ENCODE results near the gene RPL31. TPM values are rescaled to one million over a fixed set of nuclear protein-coding genes. Genes with fewer than 3 reads are reported as not detected.

Gene RPL31
- total and polyA plus RNA-seq, 9 of the 15 experiments (the other 6 are each of a cell fraction or from before 2014, with no cell fraction given), result 1,176 to 6,037 (median 2,997) TPM

- H3K9me3 ChIP-seq (replicated peaks; ENCODE audit: control insufficient read depth, insufficient read depth, low read depth, low read length), result no peaks in the 10 kb centered on the region
- no peak overlapping the region for H3K4me3 ChIP-seq
- intact Hi-C loops (cut with micrococcal nuclease), result no loop called here
- no peak overlapping the region for H3K4me2 ChIP-seq (ENCODE audit: insufficient read depth, low read length)
- no peak for ATAC-seq
- H3K79me2 ChIP-seq (ENCODE audit: control insufficient read depth, insufficient read depth, low read length), result no peaks in the 10 kb centered on the region
- ChIA-PET POLR2A (no interaction called here), CTCF (ENCODE audit: low intra/inter-chr PET ratio) (no interaction called here)
- H3K9me1 ChIP-seq (ENCODE audit: control insufficient read depth, insufficient read depth, low read length), result peaks cover 5% of the 10 kb centered on the region
- peaks cover 66 to 82% of the 10 kb centered on the region in 2 experiments for H3K27me3 ChIP-seq (ENCODE audit: control insufficient read depth in 2 of 2, insufficient read depth in 2 of 2, low read length in 2 of 2)
- H3K27ac ChIP-seq (ENCODE audit: extremely low read depth, low read depth, low read length), result no peak overlapping the region
- peaks cover 0 to 3% of the 10 kb centered on the region in 2 experiments; a peak in 1 of 5 replicates for H3K4me1 ChIP-seq (replicated peaks in 1 of 2; ENCODE audit: control insufficient read depth in 2 of 2, insufficient read depth in 2 of 2, low read length in 2 of 2)
- H3K36me3 ChIP-seq (ENCODE audit: control insufficient read depth, insufficient read depth, low read length), result no peaks in the 10 kb centered on the region
- no peak for FAIRE-seq
- H2AFZ ChIP-seq (ENCODE audit: low read depth, low read length), result no peak overlapping the region
- no peak overlapping the region for H3K9ac ChIP-seq (ENCODE audit: insufficient read depth in 1 of 2, low read depth in 2 of 2, low read length in 2 of 2)
- no peak for TF ChIP-seq TAF9B (IDR thresholded peaks at IDR 0.05; ENCODE audit: partially characterized antibody)
- TF ChIP-seq ZNF609 (CRISPR knock-in tag; IDR thresholded peaks at IDR 0.05; ENCODE audit: borderline replicate concordance), result no peak
- TF ChIP-seq FUS (optimal IDR thresholded peaks at IDR 0.05; ENCODE audit: low read depth, low read length), result no peak
- TF ChIP-seq TAF7 (tag; IDR thresholded peaks at IDR 0.05), result no peak
- no peak for TF ChIP-seq ZNF77 (CRISPR knock-in tag; IDR thresholded peaks at IDR 0.05)
- no peak for TF ChIP-seq TSC22D4 (tag; IDR thresholded peaks at IDR 0.05)
- no peak for TF ChIP-seq ZNF232 (CRISPR knock-in tag; IDR thresholded peaks at IDR 0.05)
- no peak for TF ChIP-seq FOXP4 (CRISPR knock-in tag; IDR thresholded peaks at IDR 0.05; ENCODE audit: borderline replicate concordance)
- TF ChIP-seq E2F4 (CRISPR knock-in tag; IDR thresholded peaks at IDR 0.05; ENCODE audit: low read depth), result no peak
- no peak for DNase-seq (ENCODE audit: extremely low read depth in 1 of 4, low spot score in 3 of 4)
- in situ Hi-C loops (cut with MboI), result no loop called here
- 8% methylated on average over 9 of the region's 9 CpGs for WGBS (ENCODE audit: insufficient coverage, low coverage, missing lambda C conversion rate)
- BruUV-seq (replicated peaks), result no TSS peak
- H4K20me1 ChIP-seq (replicated peaks; ENCODE audit: control insufficient read depth, insufficient read depth, low read length), result peaks cover 4% of the 10 kb centered on the region; the same call in 1 of the 2 replicates
Measured at GRCh38 chr2:100971221-100971620, 30.9 kb upstream of the RPL31 start.
